GM21360 (cell line): ENCODE measurements around the gene UBAC2.

Source experiments
- ATAC-seq: cut with Tn5 transposase; IDR thresholded peaks from one replicate; pipeline ENCODE4 v1.9.1; 2021; ENCODE audit warnings: mild to moderate bottlenecking, moderate library complexity; ENCODE audit not compliant: unreplicated experiment

UBAC2 gene

GRCh38 chr13:99353246-99353600, 152.6 kb downstream of the UBAC2 start:
- no peak for ATAC-seq

GRCh38 chr13:99353836-99354235, 153.2 kb downstream of the UBAC2 start:
- no peak for ATAC-seq

- ATAC-seq: no peak
These were observed 153.8 kb downstream of the UBAC2 start for GRCh38 chr13:99354371-99354951.

GRCh38 chr13:99355267-99356011, 154.8 kb downstream of the UBAC2 start:
- no peak for ATAC-seq

GRCh38 chr13:99356012-99356261, 155.3 kb downstream of the UBAC2 start:
- no peak for ATAC-seq

- peak; percentile 46 for ATAC-seq
These were observed 155.8 kb downstream of the UBAC2 start for GRCh38 chr13:99356262-99357091.

GRCh38 chr13:99357131-99357596, 156.5 kb downstream of the UBAC2 start:
- peak; percentile 36 for ATAC-seq

GRCh38 chr13:99357941-99358340, 157.3 kb downstream of the UBAC2 start:
- no peak for ATAC-seq

GRCh38 chr13:99359528-99359927, 158.9 kb downstream of the UBAC2 start:
- no peak for ATAC-seq

GRCh38 chr13:99360696-99361095, 160.0 kb downstream of the UBAC2 start:
- no peak for ATAC-seq

GRCh38 chr13:99361197-99361596, 160.5 kb downstream of the UBAC2 start:
- ATAC-seq: no peak

- no peak for ATAC-seq
These were observed 161.7 kb downstream of the UBAC2 start for GRCh38 chr13:99362362-99362761.

- ATAC-seq: no peak
These were observed 162.7 kb downstream of the UBAC2 start for GRCh38 chr13:99363391-99363790.

GRCh38 chr13:99363949-99364348, 163.3 kb downstream of the UBAC2 start:
- ATAC-seq: no peak

GRCh38 chr13:99366075-99366987, 165.7 kb downstream of the UBAC2 start:
- ATAC-seq: peak; percentile 60

- no peak for ATAC-seq
These were observed 166.5 kb downstream of the UBAC2 start for GRCh38 chr13:99367106-99367616.

GRCh38 chr13:99367663-99368448, 167.2 kb downstream of the UBAC2 start:
- no peak for ATAC-seq

GRCh38 chr13:99370481-99371275, 170.0 kb downstream of the UBAC2 start:
- ATAC-seq: no peak

- no peak for ATAC-seq
These were observed 171.3 kb downstream of the UBAC2 start for GRCh38 chr13:99371956-99372355.
